Ovary (tissue), 9 donors: Measurements from ENCODE around the gene ERCC5. TPM values are rescaled to one million over a fixed set of nuclear protein-coding genes. Genes with fewer than 3 reads are reported as not detected.

Experiments
- DNase-seq, 5 donors: peaks; one replicate each; pipeline ENCODE4 v3.0.0-alpha.2; 2019 to 2020
- H3K27ac ChIP-seq, 2 donors: fragments of 200-600 bp; one replicate each; pipeline versions ENCODE4 v1.5.1 to v1.8.0; 2019 to 2022
- H3K27me3 ChIP-seq: fragments of 200-600 bp; one replicate; pipeline ENCODE4 v1.8.0; 2022
- H3K36me3 ChIP-seq: fragments of 200-600 bp; sonication (generic); one replicate; pipeline ENCODE4 v1.5.1; 2019
- H3K4me1 ChIP-seq: one replicate; pipeline ENCODE4 v1.8.1; 2013; ENCODE audit warnings: mild to moderate bottlenecking, moderate library complexity; ENCODE audit not compliant: insufficient read depth
- H3K4me3 ChIP-seq: fragments of 200-600 bp; sonication (generic); one replicate; pipeline ENCODE4 v1.5.1; 2017
- H3K9me3 ChIP-seq, 2 donors: fragments of 200-600 bp in 1 of 2; sonication (generic) in 1 of 2; one replicate each; pipeline versions ENCODE4 v1.5.1 to v1.8.1; 2013 to 2019; ENCODE audit warnings: mild to moderate bottlenecking in 1 of 2, moderate library complexity in 1 of 2
- EP300 ChIP-seq: sonication (generic); formaldehyde crosslinking; IDR thresholded peaks from one replicate; pipeline ENCODE4 v1.6.1; 2017; ENCODE audit warnings: antibody characterized with exemption
- POLR2A ChIP-seq: fragments of 450-650 bp; IDR thresholded peaks from one replicate; pipeline ENCODE4 v1.6.1; 2017; ENCODE audit warnings: antibody characterized with exemption, mild to moderate bottlenecking, moderate library complexity
- WGBS, 3 donors: extraction: QIAGEN DNeasy Blood & Tissue Kit in 1 of 3; methylation state at CpG; one replicate each; pipeline versions ENCODE4 v1.1.5 to v1.1.7; 2013 to 2017; 5-methylcytosine and 5-hydroxymethylcytosine counted together
- intact Hi-C, 4 donors: fragments of 100-400 bp; cut with DNase I; formaldehyde crosslinking; loops; one replicate each; pipeline versions ENCODE4 v1.11.0 to v1.15.1; 2022 to 2023
- polyA plus RNA-seq, 2 donors: library from polyadenylated mRNA; stranded (reverse); fragments of 200-250 nt in 1 of 2; fragments of 350-450 nt in 1 of 2; fragmentation: Illumina TruSeq in 1 of 2; extraction: RNeasy Lipid Tissue Mini Kit (QIAGEN cat#74804) in 1 of 2; gene quantifications; one replicate each; pipeline ENCODE4 v1.2.3, GENCODE V29; 2013 to 2014
- total RNA-seq, 7 donors: library from RNA; depleted of rRNA in 2 of 7; stranded (reverse); fragments of >200 nt in 2 of 7; fragmentation: NEBNext Ultra II Directional in 3 of 7; extraction: Animal tissue kit (Norgen Biotek cat#: 25700) in 3 of 7; gene quantifications; one replicate each; pipeline versions ENCODE4 v1.1.0 to v1.2.4, GENCODE V29; 2016 to 2023
- TF ChIP-seq, protein P1 (sequence below), 3 donors: fragments of 450-650 bp in 2 of 3; fragments of 200-600 bp in 1 of 3; IDR thresholded peaks; one replicate each; pipeline versions ENCODE4 v1.5.1 to v1.8.0; 2016 to 2022; ENCODE audit warnings: antibody characterized with exemption in 3 of 3, mild to moderate bottlenecking in 1 of 3
- donor health status: DM: no; HTN: no; CAD: no; lungs with moderate emphysema.
- donor health status: DM: no; HTN: no; CAD: no.
- donor health status: Bipolar disorder and iron deficiency.
- donor health status: DM: yes; HTN: yes; CAD: no.
- donor health status: DM: no; HTN: no; CAD: no.
- donor health status: DM: yes; HTN: yes; CAD: no.

Gene ERCC5
- total and polyA plus RNA-seq, 9 donors: 38.4 to 65.2 (median 46.1) TPM

GRCh38 chr13:102897371-102898138 is 51.7 kb downstream of the ERCC5 start:
- intact Hi-C loops: no loop called here
- Histone ChIP-seq H3K9me3 (no peaks in the 10 kb centered on the region), H3K4me1 (no peaks in the 10 kb centered on the region), H3K36me3 (no peaks in the 10 kb centered on the region), H3K27ac (no peak overlapping the region), H3K27me3 (no peaks in the 10 kb centered on the region), H3K4me3 (no peak overlapping the region)
- no peak for DNase-seq
- 84 to 86% (median 85%) methylated on average over 6 of the region's 6 CpGs for WGBS, 3 donors
- no peak for TF ChIP-seq POLR2A
- TF ChIP-seq, protein P1, sequence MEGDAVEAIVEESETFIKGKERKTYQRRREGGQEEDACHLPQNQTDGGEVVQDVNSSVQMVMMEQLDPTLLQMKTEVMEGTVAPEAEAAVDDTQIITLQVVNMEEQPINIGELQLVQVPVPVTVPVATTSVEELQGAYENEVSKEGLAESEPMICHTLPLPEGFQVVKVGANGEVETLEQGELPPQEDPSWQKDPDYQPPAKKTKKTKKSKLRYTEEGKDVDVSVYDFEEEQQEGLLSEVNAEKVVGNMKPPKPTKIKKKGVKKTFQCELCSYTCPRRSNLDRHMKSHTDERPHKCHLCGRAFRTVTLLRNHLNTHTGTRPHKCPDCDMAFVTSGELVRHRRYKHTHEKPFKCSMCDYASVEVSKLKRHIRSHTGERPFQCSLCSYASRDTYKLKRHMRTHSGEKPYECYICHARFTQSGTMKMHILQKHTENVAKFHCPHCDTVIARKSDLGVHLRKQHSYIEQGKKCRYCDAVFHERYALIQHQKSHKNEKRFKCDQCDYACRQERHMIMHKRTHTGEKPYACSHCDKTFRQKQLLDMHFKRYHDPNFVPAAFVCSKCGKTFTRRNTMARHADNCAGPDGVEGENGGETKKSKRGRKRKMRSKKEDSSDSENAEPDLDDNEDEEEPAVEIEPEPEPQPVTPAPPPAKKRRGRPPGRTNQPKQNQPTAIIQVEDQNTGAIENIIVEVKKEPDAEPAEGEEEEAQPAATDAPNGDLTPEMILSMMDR (IDR thresholded peaks at IDR 0.05): no peak
- no peak for TF ChIP-seq EP300

GRCh38 chr13:102900193-102900608 is 54.4 kb downstream of the ERCC5 start:
- Histone ChIP-seq H3K27ac (no peak overlapping the region), H3K27me3 (no peaks in the 10 kb centered on the region), H3K36me3 (no peaks in the 10 kb centered on the region), H3K4me1 (no peaks in the 10 kb centered on the region), H3K9me3 (no peaks in the 10 kb centered on the region), H3K4me3 (no peak overlapping the region)
- DNase-seq: no peak
- WGBS, 3 donors: 81 to 89% (median 83%) methylated on average over 4 of the region's 4 CpGs
- TF ChIP-seq EP300: no peak
- TF ChIP-seq POLR2A: no peak
- TF ChIP-seq, protein P1 (IDR thresholded peaks at IDR 0.05): no peak
- intact Hi-C loops: no loop called here

DNA sequence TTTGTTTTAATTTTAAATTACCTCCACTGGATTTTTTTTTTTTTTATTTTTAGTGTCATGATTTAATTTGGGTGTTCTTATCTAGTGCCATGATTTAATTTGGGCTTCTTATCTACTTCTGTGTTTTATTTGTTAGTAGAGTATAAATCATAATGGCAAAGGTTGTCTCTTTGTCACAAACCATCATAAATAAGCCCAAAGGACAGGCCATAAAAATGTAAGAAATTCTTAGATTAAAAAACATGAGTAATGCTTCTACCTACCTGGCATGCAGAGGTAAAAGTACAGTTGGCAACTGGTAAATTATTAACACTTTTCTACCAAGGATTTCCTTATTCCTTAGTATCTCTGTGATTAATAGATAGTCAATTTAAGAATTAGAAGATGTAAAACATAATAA is 55.2 kb downstream of the ERCC5 start:
- no peak overlapping the region for H3K27ac ChIP-seq
- no peak for TF ChIP-seq EP300
- TF ChIP-seq, protein P1 (IDR thresholded peaks at IDR 0.05): no peak
- no peak overlapping the region for H3K4me3 ChIP-seq
- no peaks in the 10 kb centered on the region for H3K9me3 ChIP-seq
- H3K27me3 ChIP-seq: no peaks in the 10 kb centered on the region
- H3K4me1 ChIP-seq: no peaks in the 10 kb centered on the region
- DNase-seq: no peak
- no peaks in the 10 kb centered on the region for H3K36me3 ChIP-seq
- intact Hi-C loops: no loop called here

- Histone ChIP-seq H3K4me1 (no peaks in the 10 kb centered on the region), H3K36me3 (no peaks in the 10 kb centered on the region), H3K27me3 (no peaks in the 10 kb centered on the region), H3K27ac (no peak overlapping the region), H3K9me3 (no peaks in the 10 kb centered on the region), H3K4me3 (no peak overlapping the region)
- DNase-seq: no peak
- WGBS, 3 donors: 80 to 85% (median 83%) methylated on average over 5 of the region's 5 CpGs
- TF ChIP-seq, protein P1 (IDR thresholded peaks at IDR 0.05): no peak
- TF ChIP-seq POLR2A (no peak), EP300 (no peak)
- intact Hi-C loops: no loop called here
These were observed 55.9 kb downstream of the ERCC5 start for GRCh38 chr13:102901615-102902305.
